ENCODE results near the gene MED12L. TPM values are rescaled to one million over a fixed set of nuclear protein-coding genes. Genes with fewer than 3 reads are reported as not detected.
A peak's percentile ranks its signal among the peaks of the same experiment; 100 is the strongest.
"Not testable (repeated sequence)": the region's sequence is repeated elsewhere in the genome, so short reads cannot be mapped to it uniquely, and the experiment has no call there.

The MED12L gene
- total RNA-seq, 1 donor from 2014 or later, result 1.4 TPM

GRCh38 chr3:151234825-151235224, 149.4 kb downstream of the MED12L start:
- Mint-ChIP-seq H3K9me3 (ENCODE audit: unreplicated experiment) (no peaks in the 10 kb centered on the region), H3K4me3 (ENCODE audit: unreplicated experiment) (no peak overlapping the region), H3K36me3 (ENCODE audit: unreplicated experiment) (no peaks in the 10 kb centered on the region), H3K4me1 (ENCODE audit: unreplicated experiment) (peaks cover 5% of the 10 kb centered on the region), H3K27ac (ENCODE audit: unreplicated experiment) (no peak overlapping the region), H3K27me3 (ENCODE audit: unreplicated experiment) (no peaks in the 10 kb centered on the region)
- DNase-seq (ENCODE audit: extremely low spot score, unreplicated experiment), result no peak
- no peak for TF ChIP-seq CTCF (IDR thresholded peaks at IDR 0.05)

- H3K4me3 Mint-ChIP-seq (ENCODE audit: unreplicated experiment), result no peak overlapping the region
- H3K27ac Mint-ChIP-seq (ENCODE audit: unreplicated experiment), result no peak overlapping the region
- no peaks in the 10 kb centered on the region for H3K36me3 Mint-ChIP-seq (ENCODE audit: unreplicated experiment)
- no peak for DNase-seq (ENCODE audit: extremely low spot score, unreplicated experiment)
- H3K9me3 Mint-ChIP-seq (ENCODE audit: unreplicated experiment), result no peaks in the 10 kb centered on the region
- no peak for TF ChIP-seq CTCF (IDR thresholded peaks at IDR 0.05)
- H3K27me3 Mint-ChIP-seq (ENCODE audit: unreplicated experiment), result no peaks in the 10 kb centered on the region
- H3K4me1 Mint-ChIP-seq (ENCODE audit: unreplicated experiment), result no peaks in the 10 kb centered on the region
These were observed 150.9 kb downstream of the MED12L start for GRCh38 chr3:151236316-151236715.

GRCh38 chr3:151236736-151237135, 151.3 kb downstream of the MED12L start:
- Mint-ChIP-seq H3K27me3 (ENCODE audit: unreplicated experiment) (no peaks in the 10 kb centered on the region), H3K4me1 (ENCODE audit: unreplicated experiment) (no peaks in the 10 kb centered on the region), H3K9me3 (ENCODE audit: unreplicated experiment) (no peaks in the 10 kb centered on the region), H3K27ac (ENCODE audit: unreplicated experiment) (no peak overlapping the region), H3K36me3 (ENCODE audit: unreplicated experiment) (no peaks in the 10 kb centered on the region), H3K4me3 (ENCODE audit: unreplicated experiment) (no peak overlapping the region)
- DNase-seq (ENCODE audit: extremely low spot score, unreplicated experiment), result no peak
- TF ChIP-seq CTCF (IDR thresholded peaks at IDR 0.05), result no peak

GRCh38 chr3:151242006-151242405, 156.5 kb downstream of the MED12L start:
- H3K9me3 Mint-ChIP-seq (ENCODE audit: unreplicated experiment); H3K36me3 Mint-ChIP-seq (ENCODE audit: unreplicated experiment); H3K4me1 Mint-ChIP-seq (ENCODE audit: unreplicated experiment); H3K27ac Mint-ChIP-seq (ENCODE audit: unreplicated experiment); H3K27me3 Mint-ChIP-seq (ENCODE audit: unreplicated experiment); DNase-seq (ENCODE audit: extremely low spot score, unreplicated experiment): not testable (repeated sequence)
- H3K4me3 Mint-ChIP-seq (ENCODE audit: unreplicated experiment), result peak overlapping the region; percentile 22

- H3K4me1 Mint-ChIP-seq (ENCODE audit: unreplicated experiment), result no peaks in the 10 kb centered on the region
- no peak for TF ChIP-seq CTCF (IDR thresholded peaks at IDR 0.05)
- H3K27me3 Mint-ChIP-seq (ENCODE audit: unreplicated experiment), result peaks cover 4% of the 10 kb centered on the region
- no peak overlapping the region for H3K27ac Mint-ChIP-seq (ENCODE audit: unreplicated experiment)
- H3K9me3 Mint-ChIP-seq (ENCODE audit: unreplicated experiment), result no peaks in the 10 kb centered on the region
- H3K36me3 Mint-ChIP-seq (ENCODE audit: unreplicated experiment), result no peaks in the 10 kb centered on the region
- DNase-seq (ENCODE audit: extremely low spot score, unreplicated experiment), result no peak
- no peak overlapping the region for H3K4me3 Mint-ChIP-seq (ENCODE audit: unreplicated experiment)
These were observed 163.4 kb downstream of the MED12L start for GRCh38 chr3:151248772-151249337.

GRCh38 chr3:151256749-151257148, 171.3 kb downstream of the MED12L start:
- Mint-ChIP-seq H3K27me3 (ENCODE audit: unreplicated experiment) (peaks cover 3% of the 10 kb centered on the region), H3K27ac (ENCODE audit: unreplicated experiment) (no peak overlapping the region), H3K4me1 (ENCODE audit: unreplicated experiment) (peaks cover 4% of the 10 kb centered on the region), H3K36me3 (ENCODE audit: unreplicated experiment) (no peaks in the 10 kb centered on the region), H3K9me3 (ENCODE audit: unreplicated experiment) (no peaks in the 10 kb centered on the region), H3K4me3 (ENCODE audit: unreplicated experiment) (no peak overlapping the region)
- no peak for TF ChIP-seq CTCF (IDR thresholded peaks at IDR 0.05)
- DNase-seq (ENCODE audit: extremely low spot score, unreplicated experiment), result no peak
